ENCODE data around the gene ZBTB25.
"Not testable (repeated sequence)": the region's sequence is repeated elsewhere in the genome, so short reads cannot be mapped to it uniquely, and the experiment has no call there.

Gene ZBTB25

GRCh38 chr14:64517667-64518066, 14.0 kb upstream of the ZBTB25 start:
- in situ Hi-C loops (cut with HindIII; ENCODE audit: low sequenced_read_pairs): not testable (repeated sequence)

- in situ Hi-C loops (cut with HindIII; ENCODE audit: low sequenced_read_pairs): no loop called here
Observed at GRCh38 chr14:64516969-64517368, 13.3 kb upstream of the ZBTB25 start.

DNA sequence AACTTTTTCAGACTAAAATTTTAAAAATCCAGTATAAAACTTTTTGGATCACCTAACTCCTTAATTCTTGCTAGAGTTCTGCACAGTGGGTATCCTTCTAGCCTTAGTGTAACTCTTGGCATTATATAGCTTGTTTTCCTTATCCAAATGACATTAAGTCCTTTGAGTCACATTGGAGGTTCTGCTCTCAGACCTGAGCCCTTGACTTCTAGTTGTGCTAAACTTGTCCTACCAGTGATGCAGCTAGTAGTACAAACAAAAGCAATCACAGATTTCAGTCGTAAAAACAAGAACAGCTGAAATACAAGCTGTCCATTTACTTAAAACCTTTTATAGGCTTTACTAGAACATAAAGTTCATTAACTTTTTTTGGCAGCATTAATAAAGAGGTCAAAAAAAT, 11.4 kb upstream of the ZBTB25 start:
- in situ Hi-C loops (cut with HindIII; ENCODE audit: low sequenced_read_pairs): no loop called here

GRCh38 chr14:64513271-64513670, 9.6 kb upstream of the ZBTB25 start:
- in situ Hi-C loops (cut with HindIII; ENCODE audit: low sequenced_read_pairs): no loop called here

- in situ Hi-C loops (cut with HindIII; ENCODE audit: low sequenced_read_pairs): no loop called here
Observed at GRCh38 chr14:64510825-64511671, 7.4 kb upstream of the ZBTB25 start.

DNA sequence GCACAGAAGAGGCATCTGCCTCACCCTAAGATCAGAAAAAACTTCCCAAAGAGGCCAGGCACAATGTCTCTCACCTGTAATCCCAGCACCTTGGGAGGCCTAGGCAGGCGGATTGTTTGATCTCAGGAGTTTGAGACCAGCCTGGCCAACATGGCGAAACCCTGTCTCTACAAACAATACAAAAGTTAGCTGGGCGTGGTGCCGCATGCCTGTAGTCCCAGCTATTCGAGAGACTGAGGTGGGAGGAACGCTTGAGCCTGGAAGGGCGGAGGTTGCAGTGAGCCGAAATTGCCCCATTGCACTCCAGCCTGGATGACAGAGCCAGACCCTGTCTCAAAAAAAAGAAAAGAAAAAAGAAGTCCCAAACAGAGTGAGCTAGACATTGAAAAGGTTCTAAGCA, 5.4 kb upstream of the ZBTB25 start:
- in situ Hi-C loops (cut with HindIII; ENCODE audit: low sequenced_read_pairs): no loop called here

DNA sequence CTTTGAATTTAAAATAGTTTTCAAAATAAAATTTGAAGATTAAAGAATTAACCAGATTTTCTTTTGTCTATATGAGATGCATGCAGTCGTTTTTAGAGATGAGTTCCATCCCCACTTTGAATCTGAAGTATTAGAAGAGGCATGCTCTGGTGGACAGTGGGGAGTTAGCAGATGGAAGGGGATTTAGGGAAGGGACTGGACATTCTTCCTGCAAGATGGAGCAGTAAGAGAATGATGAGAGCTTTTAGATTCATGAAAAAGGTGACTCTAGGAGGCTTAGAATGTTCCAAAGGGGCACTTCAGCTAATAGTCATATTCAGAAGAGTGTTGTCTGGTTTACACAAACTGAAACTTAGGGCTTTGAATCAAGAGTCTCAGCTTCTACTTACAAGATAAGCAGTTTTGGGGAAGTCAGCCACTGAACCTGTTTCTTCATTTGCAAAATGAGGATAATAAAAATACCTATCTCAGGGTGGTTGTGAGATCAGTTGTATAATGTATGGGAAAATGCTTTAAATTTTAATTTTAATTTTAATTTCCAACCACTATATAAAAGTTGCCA, 4.7 kb upstream of the ZBTB25 start:
- in situ Hi-C loops (cut with HindIII; ENCODE audit: low sequenced_read_pairs): no loop called here

DNA sequence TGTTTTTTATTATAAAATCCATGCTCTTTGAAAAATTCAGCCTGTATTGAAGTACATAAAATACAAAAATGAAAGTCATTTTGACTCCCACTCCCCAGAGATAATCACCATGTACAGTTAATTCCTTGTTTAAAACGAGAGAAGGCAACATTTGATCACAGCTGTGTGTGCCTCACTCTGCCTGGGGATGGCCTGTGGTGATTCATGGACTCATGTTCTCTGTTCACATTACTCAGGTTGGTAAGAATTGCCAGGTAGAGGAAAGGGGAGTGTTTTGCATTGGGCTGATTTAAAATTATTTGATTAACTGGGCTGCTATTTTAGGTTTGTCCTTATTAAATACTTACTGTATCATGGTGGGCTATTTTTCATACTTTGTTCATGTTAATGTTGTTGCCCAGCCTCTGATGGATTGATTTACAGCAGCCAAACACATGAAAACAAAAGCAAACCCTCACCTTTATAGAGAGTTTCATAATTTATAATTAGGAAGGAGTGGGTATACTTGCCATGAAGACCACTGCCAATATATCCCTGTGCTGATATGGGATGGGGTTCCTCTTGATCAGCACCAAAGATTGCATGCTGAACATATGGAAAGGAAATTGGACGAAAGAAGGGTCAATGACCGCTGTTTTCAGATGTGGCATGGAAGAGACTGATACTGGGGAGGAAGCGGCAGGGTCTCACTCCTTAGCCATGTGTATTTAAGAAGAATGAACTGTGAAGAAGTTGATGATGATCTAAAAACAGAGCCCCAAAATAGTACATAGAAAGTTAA, 3.9 kb upstream of the ZBTB25 start:
- in situ Hi-C loops (cut with HindIII; ENCODE audit: low sequenced_read_pairs): no loop called here

DNA sequence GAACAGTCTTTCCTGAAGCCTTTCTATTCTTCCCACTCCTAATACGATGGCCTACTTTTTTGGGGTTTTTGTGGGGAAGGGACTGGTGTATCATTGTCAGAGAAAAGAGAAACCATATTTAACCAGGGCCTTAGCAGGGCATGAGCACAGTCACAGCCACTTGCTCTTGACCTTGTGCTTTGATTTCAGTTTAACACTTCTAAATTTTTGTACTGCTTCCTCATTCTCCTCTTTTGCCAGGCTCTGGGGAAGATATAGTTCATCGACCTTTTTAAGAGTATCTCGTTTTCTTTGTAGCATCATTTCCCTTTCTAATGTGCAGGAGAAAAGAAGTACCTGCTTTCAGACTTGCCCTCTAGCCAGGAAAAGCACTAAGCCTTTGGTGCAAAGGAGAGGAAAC, 3.1 kb upstream of the ZBTB25 start:
- in situ Hi-C loops (cut with HindIII; ENCODE audit: low sequenced_read_pairs): no loop called here

GRCh38 chr14:64504897-64505794, 1.5 kb upstream of the ZBTB25 start:
- in situ Hi-C loops (cut with HindIII; ENCODE audit: low sequenced_read_pairs): no loop called here

GRCh38 chr14:64504310-64504896, 765 bp upstream of the ZBTB25 start, which contains the start of gene ZBTB1:
Gene ZBTB1 (plus strand): TSS chr14:64504770. CDS start chr14:64521505, 16,735 bp downstream.
- in situ Hi-C loops (cut with HindIII; ENCODE audit: low sequenced_read_pairs): no loop called here

DNA sequence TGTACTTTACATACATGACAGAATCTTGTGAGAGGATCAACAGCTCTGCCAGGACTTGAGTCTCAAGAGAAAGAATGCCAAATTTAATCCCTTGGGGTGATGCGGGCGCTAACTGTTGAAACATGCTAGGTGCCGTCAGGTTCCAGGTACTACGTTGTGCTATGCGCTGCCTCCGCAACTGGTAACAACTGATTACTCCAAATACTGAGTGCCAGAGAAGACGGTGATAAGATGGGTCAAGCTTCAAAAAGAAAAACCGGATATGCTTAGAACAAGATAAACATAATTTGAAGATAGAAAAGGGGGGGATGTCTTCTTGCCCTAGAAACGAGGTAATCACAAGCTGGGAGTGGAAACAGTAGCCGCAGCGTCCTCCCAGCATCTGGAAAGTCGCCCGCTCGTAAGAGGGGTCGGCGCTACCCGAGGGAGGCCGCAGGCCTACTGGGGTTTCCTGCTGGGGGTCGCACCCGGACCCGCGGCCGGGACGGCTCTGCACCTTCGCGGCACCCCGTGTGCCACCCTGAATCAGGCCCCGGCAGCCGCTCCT, 678 bp downstream of the ZBTB25 start:
- in situ Hi-C loops (cut with HindIII; ENCODE audit: low sequenced_read_pairs): no loop called here

- in situ Hi-C loops (cut with HindIII; ENCODE audit: low sequenced_read_pairs): no loop called here
Observed at GRCh38 chr14:64502456-64502855, 1.2 kb downstream of the ZBTB25 start.

GRCh38 chr14:64501411-64502171, 2.0 kb downstream of the ZBTB25 start:
- in situ Hi-C loops (cut with HindIII; ENCODE audit: low sequenced_read_pairs): no loop called here

- in situ Hi-C loops (cut with HindIII; ENCODE audit: low sequenced_read_pairs): no loop called here
Observed at GRCh38 chr14:64500088-64500487, 3.5 kb downstream of the ZBTB25 start.

GRCh38 chr14:64496764-64497163, 6.9 kb downstream of the ZBTB25 start:
- in situ Hi-C loops (cut with HindIII; ENCODE audit: low sequenced_read_pairs): no loop called here

GRCh38 chr14:64495252-64495651, 8.4 kb downstream of the ZBTB25 start:
- in situ Hi-C loops (cut with HindIII; ENCODE audit: low sequenced_read_pairs): no loop called here

DNA sequence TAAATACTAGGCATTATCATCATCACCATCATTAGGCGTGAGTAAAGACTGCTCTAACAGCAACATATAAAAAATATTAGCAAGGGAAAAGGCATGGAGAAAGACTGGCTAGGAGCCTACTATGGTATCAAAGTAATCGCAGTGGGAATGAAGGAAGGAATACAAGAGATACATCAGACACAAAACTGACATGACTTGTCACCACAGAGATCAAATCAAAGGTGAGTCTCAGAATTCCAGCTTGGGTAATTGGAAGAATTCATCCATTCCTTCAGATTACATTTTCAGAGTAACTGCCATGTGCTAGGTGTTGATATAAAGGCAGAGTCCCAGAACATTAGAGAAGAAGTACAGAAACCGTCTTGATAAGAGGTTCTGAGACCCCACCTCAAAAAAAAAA, 10.2 kb downstream of the ZBTB25 start:
- in situ Hi-C loops (cut with HindIII; ENCODE audit: low sequenced_read_pairs): no loop called here

GRCh38 chr14:64491637-64492036, 12.0 kb downstream of the ZBTB25 start:
- in situ Hi-C loops (cut with HindIII; ENCODE audit: low sequenced_read_pairs): no loop called here
